ENCODE data around the gene GALNT17. TPM values are rescaled to one million over a fixed set of nuclear protein-coding genes. Genes with fewer than 3 reads are reported as not detected.
"Not testable (repeated sequence)": the region's sequence is repeated elsewhere in the genome, so short reads cannot be mapped to it uniquely, and the experiment has no call there.

GALNT17 gene
- total and polyA plus RNA-seq, 3 experiments from 2014 or later: not detected

DNA sequence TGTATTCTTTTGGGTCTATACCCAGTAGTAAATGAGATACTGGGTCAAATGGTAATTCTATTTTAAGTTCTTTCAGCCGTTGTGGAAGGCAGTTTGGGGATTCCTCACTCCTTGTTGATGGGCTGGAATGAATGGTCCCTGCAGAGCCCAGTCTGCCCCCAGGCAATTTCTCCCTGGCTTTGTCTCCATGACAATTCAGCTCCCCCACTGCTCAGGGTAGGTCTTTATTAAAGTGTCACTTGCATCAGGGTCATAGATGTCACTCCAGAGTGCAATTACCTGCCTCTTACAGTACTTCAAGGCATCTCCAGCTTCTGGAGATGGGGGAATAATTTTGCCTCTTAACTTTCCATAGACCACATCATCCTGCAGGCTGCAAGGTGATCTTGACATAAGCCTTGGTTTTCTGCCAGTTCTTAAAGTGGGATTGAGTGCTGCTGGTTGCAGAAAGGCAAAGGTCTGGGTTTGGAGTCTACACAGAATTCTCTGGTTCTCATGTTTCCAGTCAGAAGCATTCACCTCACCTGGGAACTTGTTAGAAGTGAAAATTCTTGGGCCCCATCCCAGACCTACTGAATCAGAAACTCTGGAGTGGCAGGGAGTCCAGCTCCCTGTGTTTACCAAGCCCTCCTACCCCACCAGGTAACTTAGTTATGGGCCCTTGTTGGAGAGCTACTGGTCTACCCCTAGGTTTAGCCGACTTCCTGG, 442.4 kb downstream of the GALNT17 start:
- Mint-ChIP-seq H3K27ac (no peak overlapping the region), H3K4me3 (no peak overlapping the region), H3K36me3 (no peaks in the 10 kb centered on the region), H3K9me3 (peaks cover 3 to 12% (median 8%) of the 10 kb centered on the region in 5 donors), H3K4me1 (no peaks in the 10 kb centered on the region), H3K27me3 (no peaks in the 10 kb centered on the region)
- no peaks in the 10 kb centered on the region for H3K9me3 ChIP-seq (ENCODE audit: low read length)
- no peaks in the 10 kb centered on the region for H3K36me3 ChIP-seq (ENCODE audit: insufficient read depth, low read length)
- ChIA-PET POLR2A (no interaction called here), CTCF (no interaction called here)
- H3K27me3 ChIP-seq (ENCODE audit: insufficient read depth, low read length, poor library complexity, severe bottlenecking): no peaks in the 10 kb centered on the region
- H3K4me3 ChIP-seq (ENCODE audit: low read length): no peak overlapping the region
- DNase-seq: no peak
- H3K4me1 ChIP-seq (ENCODE audit: insufficient read depth, low read length): no peaks in the 10 kb centered on the region
- no peak overlapping the region for H3K27ac ChIP-seq (ENCODE audit: low read depth, low read length)

DNA sequence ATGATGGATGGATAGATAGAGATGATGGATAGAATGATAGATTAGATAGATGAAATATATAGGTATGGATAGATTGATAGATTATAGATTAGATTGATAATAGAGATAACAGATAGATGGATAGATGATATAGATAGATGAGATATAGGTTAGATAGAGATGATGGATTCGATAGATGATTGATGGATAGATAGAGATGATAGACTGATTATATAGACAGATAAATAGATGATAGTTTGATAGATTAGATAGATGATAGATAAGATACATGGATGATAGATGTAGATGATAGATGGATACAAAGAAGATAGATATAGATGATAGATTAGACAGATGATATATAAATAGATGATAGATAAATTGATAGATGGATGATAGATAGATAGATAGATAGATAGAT, 448.1 kb downstream of the GALNT17 start:
- no peak for DNase-seq
- Histone ChIP-seq H3K4me3 (ENCODE audit: low read length) (no peak overlapping the region), H3K27me3 (ENCODE audit: insufficient read depth, low read length, poor library complexity, severe bottlenecking) (no peaks in the 10 kb centered on the region), H3K36me3 (ENCODE audit: insufficient read depth, low read length) (no peaks in the 10 kb centered on the region), H3K4me1 (ENCODE audit: insufficient read depth, low read length) (no peaks in the 10 kb centered on the region), H3K27ac (ENCODE audit: low read depth, low read length) (no peak overlapping the region), H3K9me3 (ENCODE audit: low read length) (no peaks in the 10 kb centered on the region)
- ChIA-PET CTCF (no interaction called here), POLR2A (no interaction called here)
- peaks cover 2 to 10% (median 5%) of the 10 kb centered on the region in 5 donors for H3K9me3 Mint-ChIP-seq
- no peak overlapping the region for H3K27ac Mint-ChIP-seq
- H3K36me3 Mint-ChIP-seq: no peaks in the 10 kb centered on the region
- no peaks in the 10 kb centered on the region for H3K4me1 Mint-ChIP-seq
- no peaks in the 10 kb centered on the region for H3K27me3 Mint-ChIP-seq
- H3K4me3 Mint-ChIP-seq: no peak overlapping the region

DNA sequence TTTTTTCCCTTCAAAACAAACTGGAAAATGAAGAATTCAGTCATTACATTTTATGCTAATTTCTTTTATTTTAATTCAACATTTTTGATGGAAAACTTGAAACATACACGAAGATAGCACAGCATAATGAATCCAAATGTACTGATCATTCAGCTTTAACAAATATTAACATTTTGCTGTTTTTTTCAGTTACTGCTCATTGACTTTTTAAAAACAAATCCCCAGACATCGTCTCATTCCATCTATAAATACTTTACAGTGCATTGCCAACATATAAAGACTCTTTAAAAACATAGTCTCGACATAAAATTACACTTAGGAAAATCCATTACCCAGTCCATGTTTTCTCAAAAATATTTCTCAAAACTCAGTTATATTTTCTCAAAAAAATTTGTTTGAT, 452.3 kb downstream of the GALNT17 start:
- no peaks in the 10 kb centered on the region for H3K27me3 ChIP-seq (ENCODE audit: insufficient read depth, low read length, poor library complexity, severe bottlenecking)
- H3K27ac ChIP-seq (ENCODE audit: low read depth, low read length): no peak overlapping the region
- H3K4me1 ChIP-seq (ENCODE audit: insufficient read depth, low read length): no peaks in the 10 kb centered on the region
- no peaks in the 10 kb centered on the region for H3K9me3 ChIP-seq (ENCODE audit: low read length)
- Mint-ChIP-seq H3K4me1 (no peaks in the 10 kb centered on the region), H3K27me3 (no peaks in the 10 kb centered on the region), H3K9me3 (peaks cover 2 to 12% (median 9%) of the 10 kb centered on the region in 5 donors), H3K4me3 (no peak overlapping the region), H3K27ac (no peak overlapping the region), H3K36me3 (no peaks in the 10 kb centered on the region)
- no peak for DNase-seq
- H3K36me3 ChIP-seq (ENCODE audit: insufficient read depth, low read length): no peaks in the 10 kb centered on the region
- no peak overlapping the region for H3K4me3 ChIP-seq (ENCODE audit: low read length)
- POLR2A ChIA-PET: no interaction called here
- CTCF ChIA-PET: no interaction called here

DNA sequence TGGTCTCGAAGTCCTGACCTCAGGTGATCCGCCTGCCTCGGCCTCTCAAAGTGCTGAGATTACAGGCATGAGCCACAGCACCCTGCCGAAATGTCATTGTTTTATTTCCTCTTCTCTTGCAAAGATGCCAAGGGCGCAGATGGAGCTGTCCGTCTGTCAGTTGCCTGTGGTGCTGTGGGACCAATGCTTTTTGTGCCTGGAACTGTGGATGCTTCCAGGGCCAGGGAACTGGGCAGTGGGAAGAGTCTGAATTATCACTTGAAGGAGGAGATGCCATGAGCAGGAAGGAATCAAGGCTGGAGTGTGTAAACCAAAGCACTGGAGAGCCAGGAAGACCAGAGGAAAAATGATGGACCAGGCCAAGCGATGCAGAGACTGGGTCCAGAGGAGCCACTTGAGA, 459.9 kb downstream of the GALNT17 start:
- H3K27me3 Mint-ChIP-seq: no peaks in the 10 kb centered on the region
- H3K9me3 Mint-ChIP-seq: peaks cover 5 to 11% (median 6%) of the 10 kb centered on the region in 5 donors

DNA sequence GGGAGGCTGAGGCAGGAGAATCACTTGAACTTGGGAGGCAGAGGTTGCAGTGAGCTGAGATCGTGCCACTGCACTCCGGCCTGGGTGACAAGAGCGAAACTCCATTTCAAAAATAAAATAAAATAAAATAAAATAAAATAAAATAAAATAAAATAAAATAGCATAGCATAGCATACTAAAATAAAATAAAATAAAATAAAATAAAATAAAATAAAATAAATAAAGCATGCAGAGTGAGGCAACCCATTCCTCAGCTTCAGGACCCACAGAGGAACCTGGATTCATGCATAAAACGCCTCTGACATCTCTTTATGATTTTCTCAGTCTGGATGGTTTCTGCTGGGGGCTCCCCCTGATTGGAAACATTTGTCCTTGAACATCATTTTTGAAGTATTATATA, 460.4 kb downstream of the GALNT17 start:
- CTCF ChIA-PET: interaction anchor here (0.7 kb wide), 1 partner anchor 465 kb away, joined by 3 read pairs; no protein-coding TSS in a partner anchor
- POLR2A ChIA-PET; H3K4me3 ChIP-seq (ENCODE audit: low read length); DNase-seq; H3K4me1 ChIP-seq (ENCODE audit: insufficient read depth, low read length); H3K27me3 Mint-ChIP-seq; H3K36me3 ChIP-seq (ENCODE audit: insufficient read depth, low read length); H3K9me3 Mint-ChIP-seq; H3K27ac Mint-ChIP-seq; H3K4me1 Mint-ChIP-seq; H3K27ac ChIP-seq (ENCODE audit: low read depth, low read length); H3K36me3 Mint-ChIP-seq; H3K27me3 ChIP-seq (ENCODE audit: insufficient read depth, low read length, poor library complexity, severe bottlenecking); H3K4me3 Mint-ChIP-seq; H3K9me3 ChIP-seq (ENCODE audit: low read length): not testable (repeated sequence)

More for the DNA sequence above, 459.9 kb downstream of the GALNT17 start:
- no peak overlapping the region for H3K27ac ChIP-seq (ENCODE audit: low read depth, low read length)
- H3K36me3 ChIP-seq (ENCODE audit: insufficient read depth, low read length): no peaks in the 10 kb centered on the region
- H3K27me3 ChIP-seq (ENCODE audit: insufficient read depth, low read length, poor library complexity, severe bottlenecking): no peaks in the 10 kb centered on the region
- POLR2A ChIA-PET: no interaction called here
- Mint-ChIP-seq H3K27ac (no peak overlapping the region), H3K4me3 (no peak overlapping the region), H3K36me3 (no peaks in the 10 kb centered on the region), H3K4me1 (no peaks in the 10 kb centered on the region)
- H3K4me3 ChIP-seq (ENCODE audit: low read length): no peak overlapping the region
- CTCF ChIA-PET: no interaction called here
- H3K9me3 ChIP-seq (ENCODE audit: low read length): no peaks in the 10 kb centered on the region
- DNase-seq: no peak
- H3K4me1 ChIP-seq (ENCODE audit: insufficient read depth, low read length): no peaks in the 10 kb centered on the region

DNA sequence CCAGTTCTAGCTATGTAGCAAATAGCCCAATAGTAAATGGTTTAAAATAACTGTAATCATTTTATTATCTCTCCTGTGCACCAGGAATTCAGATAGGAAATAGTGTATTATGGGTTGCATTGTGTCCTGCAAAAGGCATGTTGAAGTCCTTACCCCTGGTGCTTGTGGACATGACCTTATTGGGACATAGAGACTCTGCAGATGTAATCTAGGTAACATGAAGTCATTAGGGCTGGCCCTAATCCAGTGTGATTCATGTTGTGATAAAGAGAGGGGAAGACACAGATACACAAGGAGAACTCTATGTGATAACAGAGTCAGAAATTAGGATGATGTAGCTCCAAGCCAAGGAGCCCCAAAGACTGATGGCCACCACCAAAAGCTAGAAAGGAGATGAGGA, 462.8 kb downstream of the GALNT17 start:
- H3K36me3 Mint-ChIP-seq: no peaks in the 10 kb centered on the region
- H3K9me3 Mint-ChIP-seq: peaks cover 0 to 13% (median 6%) of the 10 kb centered on the region in 5 donors
- Histone ChIP-seq H3K36me3 (ENCODE audit: insufficient read depth, low read length) (no peaks in the 10 kb centered on the region), H3K4me1 (ENCODE audit: insufficient read depth, low read length) (no peaks in the 10 kb centered on the region), H3K4me3 (ENCODE audit: low read length) (no peak overlapping the region), H3K9me3 (ENCODE audit: low read length) (no peaks in the 10 kb centered on the region), H3K27ac (ENCODE audit: low read depth, low read length) (no peak overlapping the region), H3K27me3 (ENCODE audit: insufficient read depth, low read length, poor library complexity, severe bottlenecking) (no peaks in the 10 kb centered on the region)
- no peak for DNase-seq
- ChIA-PET CTCF (no interaction called here), POLR2A (no interaction called here)
- no peak overlapping the region for H3K27ac Mint-ChIP-seq
- no peaks in the 10 kb centered on the region for H3K27me3 Mint-ChIP-seq
- H3K4me1 Mint-ChIP-seq: no peaks in the 10 kb centered on the region
- H3K4me3 Mint-ChIP-seq: no peak overlapping the region

DNA sequence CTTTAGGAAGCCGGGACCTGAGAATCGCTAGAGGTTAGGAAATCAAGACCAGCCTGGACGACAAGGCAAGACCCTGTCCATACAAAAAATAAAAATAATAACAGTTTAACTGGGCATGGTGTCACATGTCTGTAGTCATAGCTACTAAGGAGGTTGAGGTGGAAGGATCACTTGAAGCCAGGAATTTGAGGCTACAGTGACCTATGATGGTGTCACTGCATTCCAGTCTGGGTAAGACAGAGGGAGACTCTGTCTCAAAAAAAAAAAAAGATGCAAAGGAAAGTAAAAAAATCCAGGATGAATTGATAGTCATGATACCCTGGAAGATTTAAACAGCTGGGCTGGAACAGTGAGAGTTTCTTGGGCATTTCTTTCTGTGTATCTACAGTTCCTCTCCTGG, 463.2 kb downstream of the GALNT17 start:
- H3K4me3 ChIP-seq (ENCODE audit: low read length): no peak overlapping the region
- H3K36me3 ChIP-seq (ENCODE audit: insufficient read depth, low read length): no peaks in the 10 kb centered on the region
- H3K36me3 Mint-ChIP-seq: no peaks in the 10 kb centered on the region
- H3K4me3 Mint-ChIP-seq: no peak overlapping the region
- ChIA-PET CTCF (no interaction called here), POLR2A (no interaction called here)
- no peak overlapping the region for H3K27ac Mint-ChIP-seq
- H3K9me3 Mint-ChIP-seq: peaks cover under 1 to 13% (median 7%) of the 10 kb centered on the region in 5 donors
- no peaks in the 10 kb centered on the region for H3K9me3 ChIP-seq (ENCODE audit: low read length)
- no peaks in the 10 kb centered on the region for H3K4me1 Mint-ChIP-seq
- no peaks in the 10 kb centered on the region for H3K4me1 ChIP-seq (ENCODE audit: insufficient read depth, low read length)
- no peak overlapping the region for H3K27ac ChIP-seq (ENCODE audit: low read depth, low read length)
- no peaks in the 10 kb centered on the region for H3K27me3 Mint-ChIP-seq
- no peaks in the 10 kb centered on the region for H3K27me3 ChIP-seq (ENCODE audit: insufficient read depth, low read length, poor library complexity, severe bottlenecking)
- DNase-seq: no peak

DNA sequence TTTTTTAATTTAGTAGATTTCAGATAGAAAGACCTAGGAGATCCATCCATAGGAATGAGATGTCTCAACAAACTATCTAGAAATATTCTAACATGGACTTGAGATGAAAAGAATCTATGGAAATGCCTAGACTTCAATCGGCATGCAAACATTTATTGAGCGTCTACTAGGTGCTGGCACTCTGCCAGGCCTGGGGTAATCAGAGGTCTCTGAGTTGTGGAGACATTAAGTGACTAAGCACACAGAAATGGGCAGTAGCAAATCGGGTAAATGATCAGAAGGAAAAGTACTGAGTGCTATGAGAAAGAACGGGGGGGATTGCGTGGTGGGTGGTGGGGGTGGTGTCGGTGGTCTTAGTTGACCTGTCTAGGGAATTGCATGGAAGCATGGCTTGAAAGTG, 466.6 kb downstream of the GALNT17 start:
- H3K4me1 Mint-ChIP-seq: no peaks in the 10 kb centered on the region
- H3K9me3 Mint-ChIP-seq: peaks cover 6 to 15% (median 9%) of the 10 kb centered on the region in 5 donors

More for the DNA sequence above, 466.6 kb downstream of the GALNT17 start:
- H3K4me3 ChIP-seq (ENCODE audit: low read length): no peak overlapping the region
- H3K9me3 ChIP-seq (ENCODE audit: low read length): no peaks in the 10 kb centered on the region
- H3K27ac Mint-ChIP-seq: no peak overlapping the region
- ChIA-PET POLR2A (no interaction called here), CTCF (no interaction called here)
- H3K27me3 Mint-ChIP-seq: peaks cover 0 to 2% of the 10 kb centered on the region in 2 donors
- DNase-seq: no peak
- H3K36me3 Mint-ChIP-seq: no peaks in the 10 kb centered on the region
- H3K27me3 ChIP-seq (ENCODE audit: insufficient read depth, low read length, poor library complexity, severe bottlenecking): no peaks in the 10 kb centered on the region
- H3K4me1 ChIP-seq (ENCODE audit: insufficient read depth, low read length): no peaks in the 10 kb centered on the region
- H3K4me3 Mint-ChIP-seq: no peak overlapping the region
- no peaks in the 10 kb centered on the region for H3K36me3 ChIP-seq (ENCODE audit: insufficient read depth, low read length)
- no peak overlapping the region for H3K27ac ChIP-seq (ENCODE audit: low read depth, low read length)

All from CD8-positive, alpha-beta memory T cell (primary cell).